A549 treated with Mapracorat at 1 μM for 4 hours (cell line): Measurements from ENCODE around the gene IKBKG. TPM values are rescaled to one million over a fixed set of nuclear protein-coding genes. Genes with fewer than 3 reads are reported as not detected.

Experiments used
- total RNA-seq: library from RNA; stranded (reverse); fragments of 200-300 nt; extraction: Qiagen RNA extraction; gene quantifications from 5 replicates; pipeline ENCODE4 v1.2.3, GENCODE V29; 2022

IKBKG gene
- 34.5 to 47.0 TPM (median 43.8 TPM) in 5 replicates for total RNA-seq

DNA sequence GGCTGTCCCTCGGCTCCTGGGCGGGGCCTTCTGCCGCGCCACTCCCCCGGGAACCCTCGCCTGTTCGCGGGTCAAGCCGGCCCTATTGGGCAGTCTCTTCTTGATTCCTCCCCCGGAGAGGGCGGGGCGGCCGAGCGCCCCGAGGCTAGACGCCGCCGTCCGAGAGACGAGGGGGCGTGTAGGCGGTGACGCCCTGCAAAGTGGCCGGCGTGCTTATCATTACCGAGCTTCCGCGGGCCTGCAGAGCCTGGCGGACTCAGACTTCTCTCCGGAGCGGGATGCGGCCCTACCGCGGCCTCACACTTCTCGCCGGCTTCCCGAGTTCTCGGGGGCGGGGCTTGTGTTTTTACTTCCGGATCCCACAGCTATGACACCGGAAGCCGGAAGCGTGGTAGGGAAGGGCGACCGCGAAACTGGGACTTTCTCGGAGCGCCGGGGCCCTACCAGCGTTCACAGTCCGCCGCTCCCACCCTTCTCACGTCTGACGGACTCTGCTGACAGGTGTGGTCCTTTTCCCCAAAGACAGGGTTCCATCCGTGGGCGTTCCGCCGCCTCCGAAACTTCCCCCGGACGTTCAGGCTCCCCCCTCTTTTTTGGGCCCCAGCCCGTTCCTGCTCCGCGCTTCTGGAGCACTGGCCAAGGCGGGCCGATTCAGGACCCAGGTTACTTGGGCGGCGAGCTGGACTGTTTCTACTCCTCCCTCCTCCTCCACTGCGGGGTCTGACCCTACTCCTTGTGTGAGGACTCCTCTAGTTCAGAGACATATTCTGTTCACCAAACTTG is at the start of gene IKBKG:
Gene IKBKG, plus strand, starts transcription at position 376 of the 783 bp plus-strand sequence. CDS start 4,383 bp downstream, outside the sequence.

DNA sequence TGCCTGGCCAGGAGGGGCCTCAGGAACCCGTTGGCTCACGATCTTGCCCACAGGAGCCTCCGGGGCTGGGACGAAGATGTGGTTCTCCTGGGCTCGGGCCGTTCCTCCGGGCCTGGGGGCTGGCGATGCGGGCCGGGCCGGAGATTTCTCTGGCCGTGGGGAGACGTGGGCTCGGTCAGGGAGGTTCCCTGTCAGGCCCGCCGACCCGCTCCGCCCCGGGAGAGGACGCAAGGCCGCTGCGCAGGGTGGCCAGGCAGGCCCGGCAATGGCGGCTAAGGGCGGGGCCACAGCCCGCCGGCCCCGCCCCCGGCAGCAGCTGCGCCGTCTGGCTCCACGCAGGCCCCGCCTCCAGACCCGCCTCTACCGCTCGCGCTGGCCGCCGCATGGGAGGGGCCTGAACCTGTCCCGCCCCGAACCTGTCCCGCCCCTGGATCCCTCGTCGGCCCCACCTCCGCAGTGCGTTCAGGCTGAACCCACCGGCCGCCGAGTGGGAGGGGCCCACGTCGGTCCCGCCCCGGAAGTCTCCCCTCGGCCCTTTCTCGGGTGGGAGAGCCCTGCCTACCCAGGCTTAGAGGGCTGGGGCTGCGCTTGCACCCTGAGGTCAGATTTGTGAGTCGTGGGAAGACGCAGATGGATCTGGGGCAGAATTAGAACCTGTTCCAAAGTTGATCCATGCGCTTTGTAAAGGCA is 31.3 kb upstream of the IKBKG start, which contains the start of gene FAM3A:
Gene FAM3A, minus strand, starts transcription at position 267 of the 690 bp plus-strand sequence. CDS start 460 bp downstream, outside the sequence.

DNA sequence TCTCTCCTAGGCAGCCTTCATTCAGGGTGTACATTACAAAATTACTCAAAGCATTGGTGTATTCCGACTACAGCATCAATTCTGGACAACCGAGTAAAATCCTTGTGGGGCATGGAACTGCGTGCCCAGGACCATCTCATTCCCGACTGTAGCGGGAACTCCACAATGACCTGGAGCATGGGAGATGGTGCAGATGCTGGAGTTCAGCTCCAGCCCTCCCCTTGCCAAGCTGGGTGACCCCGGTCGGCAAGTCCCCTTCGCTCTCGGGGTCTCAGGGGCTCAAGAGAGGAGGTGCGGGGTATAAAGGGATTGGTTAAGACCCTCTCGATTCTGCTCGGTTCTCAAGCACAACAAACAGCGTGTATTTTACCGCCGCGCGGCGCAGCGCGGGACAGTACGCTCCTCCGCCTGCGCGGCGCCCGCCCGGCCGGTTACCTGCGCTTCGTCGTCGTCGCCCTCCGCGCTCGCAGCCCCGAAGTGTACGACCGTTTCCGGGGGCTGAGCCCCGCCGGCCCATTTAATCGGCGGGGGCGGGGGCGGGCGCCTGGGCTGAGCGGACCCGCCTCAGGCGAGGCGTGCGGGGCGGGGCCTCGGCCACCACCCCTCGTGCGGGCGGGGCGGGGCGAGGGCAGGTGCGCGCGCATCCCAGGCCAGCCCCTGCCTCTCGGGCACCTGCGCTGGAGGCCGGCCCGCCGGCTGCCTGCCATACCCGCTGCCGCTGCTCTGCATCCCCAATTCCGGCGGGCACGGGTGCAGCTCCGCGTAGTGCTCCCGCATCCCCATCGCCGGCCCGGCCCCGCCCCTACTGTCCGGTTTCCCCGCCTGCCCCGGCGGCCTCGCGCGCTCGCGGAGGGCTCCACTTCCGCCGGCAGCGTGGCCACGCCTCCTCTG is 821 bp upstream of the IKBKG start, which contains the start of gene G6PD:
Gene G6PD, minus strand, starts transcription at position 493 of the 891 bp plus-strand sequence. CDS start 691 bp downstream, outside the sequence.

DNA sequence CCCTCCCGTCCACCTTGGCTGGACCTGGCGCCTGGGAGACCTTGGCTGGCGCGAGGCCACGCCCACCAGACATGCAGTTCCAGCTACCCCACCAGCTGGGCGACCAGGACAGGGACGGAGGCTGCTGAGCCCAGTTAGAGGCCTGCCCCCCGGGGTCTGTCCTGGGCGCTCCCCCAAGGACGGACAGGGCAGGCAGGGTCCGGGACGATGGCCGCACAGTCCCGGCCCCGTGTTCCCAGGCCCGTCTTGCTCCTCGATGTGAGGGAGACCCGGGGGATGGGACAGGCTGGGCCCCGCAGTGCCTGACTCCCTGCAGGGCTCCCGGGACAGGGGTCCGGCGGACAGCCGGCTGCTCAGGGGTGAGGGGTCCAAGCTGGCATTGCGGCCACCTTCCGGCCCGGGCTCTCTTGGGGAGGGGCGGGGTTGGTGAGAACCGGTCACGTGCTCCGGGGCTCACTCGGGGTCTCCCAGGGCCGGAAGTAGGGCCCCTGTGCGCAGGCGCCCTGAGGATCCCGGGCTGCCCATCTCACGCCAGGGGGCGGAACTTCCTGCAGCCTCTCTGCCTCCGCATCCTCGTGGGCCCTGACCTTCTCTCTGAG is 37.3 kb downstream of the IKBKG start, which contains the start of gene CTAG1A:
Gene CTAG1A, plus strand, starts transcription at position 549 of the 599 bp plus-strand sequence. CDS start 74 bp downstream, outside the sequence.

Other genes with a start within 250 kb of the IKBKG start
- gene FLNA, start 173.0 kb upstream of the IKBKG start, total RNA-seq: 1,424 to 1,705 TPM (median 1,562 TPM) in 5 replicates
- gene EMD, start 168.3 kb upstream of the IKBKG start, total RNA-seq: 137 to 168 TPM (median 157 TPM) in 5 replicates
- 5,331 to 5,684 TPM (median 5,492 TPM) in 5 replicates for gene RPL10, start 149.2 kb upstream of the IKBKG start, total RNA-seq
- 26.3 to 35.0 TPM (median 30.5 TPM) in 5 replicates for gene DNASE1L1, start 138.4 kb upstream of the IKBKG start, total RNA-seq
- gene TAFAZZIN, start 136.1 kb upstream of the IKBKG start, total RNA-seq: 30.7 to 42.5 TPM (median 41.1 TPM) in 5 replicates
- 80.3 to 111 TPM (median 104 TPM) in 5 replicates for gene ATP6AP1, start 118.9 kb upstream of the IKBKG start, total RNA-seq
- gene GDI1, start 110.5 kb upstream of the IKBKG start, total RNA-seq: 96.6 to 108 TPM (median 102 TPM) in 5 replicates
- 96.4 to 128 TPM (median 111 TPM) in 5 replicates for gene FAM50A, start 103.5 kb upstream of the IKBKG start, total RNA-seq
- 9.4 to 21.7 TPM (median 13.8 TPM) in 5 replicates for gene PLXNA3, start 89.3 kb upstream of the IKBKG start, total RNA-seq
- gene LAGE3, start 68.3 kb upstream of the IKBKG start, total RNA-seq: 46.6 to 72.5 TPM (median 69.3 TPM) in 5 replicates
- gene UBL4A, start 61.0 kb upstream of the IKBKG start, total RNA-seq: 60.6 to 74.3 TPM (median 69.8 TPM) in 5 replicates
- 29.9 to 42.7 TPM (median 41.5 TPM) in 5 replicates for gene SLC10A3, start 57.0 kb upstream of the IKBKG start, total RNA-seq
- gene FAM3A, start 31.4 kb upstream of the IKBKG start, total RNA-seq: 30.7 to 48.5 TPM (median 45.5 TPM) in 5 replicates
- gene G6PD, start 774 bp upstream of the IKBKG start, total RNA-seq: 1,294 to 1,535 TPM (median 1,398 TPM) in 5 replicates
- gene CTAG1A, start 37.5 kb downstream of the IKBKG start, total RNA-seq: not detected in 5 replicates
- not detected in 5 replicates for gene CTAG1B, start 71.7 kb downstream of the IKBKG start, total RNA-seq
- gene CTAG2, start 106.0 kb downstream of the IKBKG start, total RNA-seq: not detected in 5 replicates
- gene GAB3, start 203.5 kb downstream of the IKBKG start, total RNA-seq: 0.37 to 1.3 TPM (median 0.67 TPM) in 5 replicates
- 148 to 191 TPM (median 154 TPM) in 5 replicates for gene DKC1, start 215.2 kb downstream of the IKBKG start, total RNA-seq